ENCODE measurements around the gene KIAA1671.

DNA sequence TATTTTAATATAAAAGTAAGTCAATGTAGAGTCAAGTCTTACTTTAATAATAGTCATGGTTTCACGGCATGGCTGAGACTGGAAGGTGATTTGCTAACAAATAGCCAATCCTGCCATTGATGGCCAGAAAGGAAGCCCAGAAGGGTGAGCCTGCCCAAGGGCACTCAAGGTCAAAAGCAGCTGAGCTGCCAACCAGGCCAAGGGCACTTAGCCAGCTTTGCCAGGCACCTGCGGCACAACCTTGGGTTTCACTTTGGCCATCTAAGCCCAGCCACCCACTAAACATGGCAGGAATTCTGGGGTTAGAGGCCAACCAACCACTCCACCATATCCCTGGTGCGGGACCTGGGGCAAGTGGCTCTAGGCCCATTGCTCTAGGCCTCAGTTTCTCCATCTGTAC is 10.2 kb upstream of the KIAA1671 start:
- TF ChIP-seq, protein P1, sequence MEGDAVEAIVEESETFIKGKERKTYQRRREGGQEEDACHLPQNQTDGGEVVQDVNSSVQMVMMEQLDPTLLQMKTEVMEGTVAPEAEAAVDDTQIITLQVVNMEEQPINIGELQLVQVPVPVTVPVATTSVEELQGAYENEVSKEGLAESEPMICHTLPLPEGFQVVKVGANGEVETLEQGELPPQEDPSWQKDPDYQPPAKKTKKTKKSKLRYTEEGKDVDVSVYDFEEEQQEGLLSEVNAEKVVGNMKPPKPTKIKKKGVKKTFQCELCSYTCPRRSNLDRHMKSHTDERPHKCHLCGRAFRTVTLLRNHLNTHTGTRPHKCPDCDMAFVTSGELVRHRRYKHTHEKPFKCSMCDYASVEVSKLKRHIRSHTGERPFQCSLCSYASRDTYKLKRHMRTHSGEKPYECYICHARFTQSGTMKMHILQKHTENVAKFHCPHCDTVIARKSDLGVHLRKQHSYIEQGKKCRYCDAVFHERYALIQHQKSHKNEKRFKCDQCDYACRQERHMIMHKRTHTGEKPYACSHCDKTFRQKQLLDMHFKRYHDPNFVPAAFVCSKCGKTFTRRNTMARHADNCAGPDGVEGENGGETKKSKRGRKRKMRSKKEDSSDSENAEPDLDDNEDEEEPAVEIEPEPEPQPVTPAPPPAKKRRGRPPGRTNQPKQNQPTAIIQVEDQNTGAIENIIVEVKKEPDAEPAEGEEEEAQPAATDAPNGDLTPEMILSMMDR (IDR thresholded peaks at IDR 0.05), result no peak
- no peak for TF ChIP-seq POLR2AphosphoS5 (IDR thresholded peaks at IDR 0.05)
- no peak for TF ChIP-seq EP300 (IDR thresholded peaks at IDR 0.05)

All from esophagus muscularis mucosa (tissue), 4 donors.